Measurements from ENCODE around the gene TBCD. TPM values are rescaled to one million over a fixed set of nuclear protein-coding genes. Genes with fewer than 3 reads are reported as not detected.
A peak's percentile ranks its signal among the peaks of the same experiment; 100 is the strongest.

The TBCD gene
- total and polyA plus RNA-seq, 2 experiments from 2014 or later, result 19.3 to 33.8 TPM

DNA sequence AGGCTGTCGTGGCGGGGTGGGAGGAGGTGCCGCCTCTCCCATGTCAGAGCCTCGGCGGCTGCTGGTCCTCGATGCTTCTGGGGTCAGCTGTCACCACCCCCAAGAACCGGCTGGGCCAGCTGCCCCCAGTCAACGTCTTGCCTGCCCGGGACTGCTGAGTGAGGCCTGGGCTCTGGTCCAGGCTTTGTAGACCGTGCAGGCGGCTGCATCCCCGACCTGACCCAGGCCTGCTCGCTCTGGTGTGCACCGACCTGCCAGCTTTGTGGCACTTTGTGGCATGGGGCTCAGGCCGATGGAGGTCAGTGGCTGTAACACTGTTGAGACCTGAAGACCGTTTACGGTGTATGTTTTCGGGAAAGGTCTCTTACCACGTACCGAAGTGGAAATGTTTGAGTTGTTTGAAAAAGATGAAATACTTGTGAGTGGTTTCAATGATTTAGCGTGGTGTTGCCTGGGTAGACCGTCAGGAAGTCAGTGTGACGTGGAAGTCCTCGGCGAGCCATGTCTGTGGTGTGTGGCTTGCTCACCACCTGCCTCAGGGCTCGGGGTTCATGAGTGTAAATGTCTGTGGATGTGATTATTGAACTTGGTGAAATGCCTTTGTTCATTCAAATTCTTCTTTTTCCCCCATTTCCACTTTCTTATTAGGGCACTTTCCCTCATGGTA, 141.2 kb downstream of the TBCD start:
- Histone ChIP-seq H3K27me3 (replicated peaks; ENCODE audit: insufficient read depth) (no peaks in the 10 kb centered on the region), H3K79me2 (ENCODE audit: insufficient read depth) (no peaks in the 10 kb centered on the region), H3K9me3 (ENCODE audit: low read depth) (no peaks in the 10 kb centered on the region), H3F3A (ENCODE audit: insufficient read depth) (no peaks in the 10 kb centered on the region), H3K4me3 (no peak overlapping the region), H2AFZ (0 out of 2 replicates have a peak overlapping the region, but pooled peaks have one; percentile 45), H4K20me1 (ENCODE audit: insufficient read depth) (no peaks in the 10 kb centered on the region), H3K27ac (no peak overlapping the region), H3K4me2 (ENCODE audit: unreplicated experiment) (no peak overlapping the region), H3K4me1 (ENCODE audit: insufficient read depth) (no peaks in the 10 kb centered on the region), H3K9ac (no peak overlapping the region), H3K9me2 (ENCODE audit: insufficient read depth) (no peaks in the 10 kb centered on the region), H3K36me3 (ENCODE audit: low read depth) (no peaks in the 10 kb centered on the region)
- in situ Hi-C loops (cut with MboI), result no loop called here
- TF ChIP-seq EZH2 (IDR thresholded peaks at IDR 0.05; ENCODE audit: insufficient read depth, poor library complexity, severe bottlenecking), result no peak
- no peak for TF ChIP-seq EZH2phosphoT487 (IDR thresholded peaks at IDR 0.05; ENCODE audit: insufficient read depth, low read depth)
- WGBS, 2 experiments (ENCODE audit: low coverage in 1 of 2, low lambda C conversion rate in 2 of 2, missing lambda C conversion rate in 2 of 2), result 67 to 71% methylated on average over 26 of the region's 26 CpGs
- no peak for DNase-seq

GRCh38 chr17:82893779-82894178, 141.9 kb downstream of the TBCD start:
- peak overlapping the region; percentile 46 for H3K4me2 ChIP-seq (ENCODE audit: unreplicated experiment)
- H2AFZ ChIP-seq, result peak overlapping the region; percentile 45
- no peaks in the 10 kb centered on the region for H3K9me3 ChIP-seq (ENCODE audit: low read depth)
- no peaks in the 10 kb centered on the region for H3F3A ChIP-seq (ENCODE audit: insufficient read depth)
- H3K79me2 ChIP-seq (ENCODE audit: insufficient read depth), result no peaks in the 10 kb centered on the region
- DNase-seq, result peak; percentile 23
- H4K20me1 ChIP-seq (ENCODE audit: insufficient read depth), result no peaks in the 10 kb centered on the region
- in situ Hi-C loops (cut with MboI), result no loop called here
- no peaks in the 10 kb centered on the region for H3K36me3 ChIP-seq (ENCODE audit: low read depth)
- 31 to 38% methylated on average over 10 of the region's 10 CpGs for WGBS, 2 experiments (ENCODE audit: low coverage in 1 of 2, low lambda C conversion rate in 2 of 2, missing lambda C conversion rate in 2 of 2)
- no peaks in the 10 kb centered on the region for H3K27me3 ChIP-seq (replicated peaks; ENCODE audit: insufficient read depth)
- TF ChIP-seq EZH2phosphoT487 (IDR thresholded peaks at IDR 0.05; ENCODE audit: insufficient read depth, low read depth), result no peak
- TF ChIP-seq EZH2 (IDR thresholded peaks at IDR 0.05; ENCODE audit: insufficient read depth, poor library complexity, severe bottlenecking), result no peak
- peak overlapping the region; percentile 27; the same call in 1 of the 2 replicates for H3K9ac ChIP-seq
- no peaks in the 10 kb centered on the region for H3K9me2 ChIP-seq (ENCODE audit: insufficient read depth)
- no peaks in the 10 kb centered on the region for H3K4me1 ChIP-seq (ENCODE audit: insufficient read depth)
- H3K4me3 ChIP-seq, result no peak overlapping the region
- H3K27ac ChIP-seq, result no peak overlapping the region

GRCh38 chr17:82894389-82894788, 142.5 kb downstream of the TBCD start:
- H3K9me2 ChIP-seq (ENCODE audit: insufficient read depth), result no peaks in the 10 kb centered on the region
- no peak overlapping the region for H3K9ac ChIP-seq
- no peaks in the 10 kb centered on the region for H3F3A ChIP-seq (ENCODE audit: insufficient read depth)
- in situ Hi-C loops (cut with MboI), result no loop called here
- H3K9me3 ChIP-seq (ENCODE audit: low read depth), result no peaks in the 10 kb centered on the region
- no peaks in the 10 kb centered on the region for H3K36me3 ChIP-seq (ENCODE audit: low read depth)
- DNase-seq, result no peak
- WGBS, 2 experiments (ENCODE audit: low coverage in 1 of 2, low lambda C conversion rate in 2 of 2, missing lambda C conversion rate in 2 of 2), result 57 to 61% methylated on average over 7 of the region's 7 CpGs
- no peak overlapping the region for H3K4me2 ChIP-seq (ENCODE audit: unreplicated experiment)
- H3K4me3 ChIP-seq, result no peak overlapping the region
- H3K4me1 ChIP-seq (ENCODE audit: insufficient read depth), result no peaks in the 10 kb centered on the region
- no peaks in the 10 kb centered on the region for H4K20me1 ChIP-seq (ENCODE audit: insufficient read depth)
- no peaks in the 10 kb centered on the region for H3K79me2 ChIP-seq (ENCODE audit: insufficient read depth)
- no peak overlapping the region for H3K27ac ChIP-seq
- no peak overlapping the region; the same call in 1 of the 2 replicates for H2AFZ ChIP-seq
- TF ChIP-seq EZH2phosphoT487 (IDR thresholded peaks at IDR 0.05; ENCODE audit: insufficient read depth, low read depth) (no peak), EZH2 (IDR thresholded peaks at IDR 0.05; ENCODE audit: insufficient read depth, poor library complexity, severe bottlenecking) (no peak)
- no peaks in the 10 kb centered on the region for H3K27me3 ChIP-seq (replicated peaks; ENCODE audit: insufficient read depth)

DNA sequence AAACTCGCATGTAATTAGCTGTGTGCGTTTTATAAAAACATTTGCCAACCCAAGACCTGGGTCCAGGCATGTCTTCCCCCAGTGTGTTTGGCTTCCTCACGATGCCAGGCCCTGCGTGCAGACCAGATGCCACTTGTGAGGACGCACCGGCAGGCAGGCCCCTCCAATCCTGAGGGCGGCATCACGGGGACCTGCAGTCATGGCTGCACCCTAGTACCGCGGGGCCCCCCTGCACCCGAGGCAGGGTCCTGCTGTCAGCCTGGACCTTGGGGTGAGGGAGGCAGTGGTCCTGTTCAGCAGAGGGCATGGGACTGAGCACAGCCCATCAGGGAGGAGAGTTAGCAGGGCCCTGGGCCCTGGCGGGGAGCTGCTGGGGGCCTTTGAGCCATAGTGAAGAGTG, 143.2 kb downstream of the TBCD start:
- in situ Hi-C loops (cut with MboI), result no loop called here
- Histone ChIP-seq H3K4me2 (ENCODE audit: unreplicated experiment) (no peak overlapping the region), H3K36me3 (ENCODE audit: low read depth) (no peaks in the 10 kb centered on the region), H3K9ac (no peak overlapping the region), H4K20me1 (ENCODE audit: insufficient read depth) (no peaks in the 10 kb centered on the region), H3K79me2 (ENCODE audit: insufficient read depth) (no peaks in the 10 kb centered on the region), H3K9me3 (ENCODE audit: low read depth) (no peaks in the 10 kb centered on the region), H3K4me1 (ENCODE audit: insufficient read depth) (no peaks in the 10 kb centered on the region), H3K27ac (no peak overlapping the region), H3K9me2 (ENCODE audit: insufficient read depth) (no peaks in the 10 kb centered on the region), H2AFZ (no peak overlapping the region), H3K4me3 (no peak overlapping the region), H3K27me3 (replicated peaks; ENCODE audit: insufficient read depth) (no peaks in the 10 kb centered on the region), H3F3A (ENCODE audit: insufficient read depth) (no peaks in the 10 kb centered on the region)
- no peak for TF ChIP-seq EZH2 (IDR thresholded peaks at IDR 0.05; ENCODE audit: insufficient read depth, poor library complexity, severe bottlenecking)
- TF ChIP-seq EZH2phosphoT487 (IDR thresholded peaks at IDR 0.05; ENCODE audit: insufficient read depth, low read depth), result no peak
- DNase-seq, result no peak
- WGBS, 2 experiments (ENCODE audit: low coverage in 1 of 2, low lambda C conversion rate in 2 of 2, missing lambda C conversion rate in 2 of 2), result 83 to 86% methylated on average over 12 of the region's 12 CpGs
